Prostate gland (tissue), 2 donors: ENCODE results near the gene USP40.

ENCODE experiments used
- CTCF ChIP-seq, 4 experiments: fragments of 200-600 bp in 2 of 4; fragments of 450-650 bp in 2 of 4; sonication (generic) in 2 of 4; IDR thresholded peaks; 1 replicate in 3 of 4; 2 replicates in 1 of 4; pipeline ENCODE4 v1.5.1; 2016 to 2019; ENCODE audit warnings: antibody characterized with exemption in 4 of 4, mild to moderate bottlenecking in 2 of 4, moderate library complexity in 2 of 4
- POLR2AphosphoS5 ChIP-seq: sonication (generic); formaldehyde crosslinking; IDR thresholded peaks from one replicate; pipeline ENCODE4 v1.6.1; 2017; ENCODE audit warnings: antibody characterized with exemption

DNA sequence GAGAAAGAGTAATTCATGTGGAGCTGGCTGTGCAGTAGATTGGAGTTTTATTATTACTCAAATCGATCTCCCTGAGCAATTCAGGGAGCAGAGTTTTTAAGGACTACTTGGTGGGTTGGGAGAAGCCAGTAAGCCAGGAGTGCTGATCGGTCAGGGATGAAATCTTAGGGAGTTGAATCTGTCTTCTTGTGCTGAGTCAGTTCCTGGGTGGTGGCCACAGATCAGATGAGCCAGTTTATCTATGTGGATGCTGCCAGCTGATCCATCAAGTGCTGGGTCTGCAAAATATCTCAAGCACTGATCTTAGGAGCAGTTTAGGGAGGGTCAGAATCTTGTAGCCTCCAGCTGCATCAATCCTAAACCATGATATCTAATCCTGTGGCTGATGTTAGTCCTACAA, 33.8 kb upstream of the USP40 start:
- no peak for TF ChIP-seq CTCF (IDR thresholded peaks at IDR 0.05)
- no peak for TF ChIP-seq POLR2AphosphoS5
